ENCODE measurements around the gene GLYR1. TPM values are rescaled to one million over a fixed set of nuclear protein-coding genes. Genes with fewer than 3 reads are reported as not detected.

GLYR1 gene
- total RNA-seq, 1 donor from 2014 or later: 86.6 TPM

DNA sequence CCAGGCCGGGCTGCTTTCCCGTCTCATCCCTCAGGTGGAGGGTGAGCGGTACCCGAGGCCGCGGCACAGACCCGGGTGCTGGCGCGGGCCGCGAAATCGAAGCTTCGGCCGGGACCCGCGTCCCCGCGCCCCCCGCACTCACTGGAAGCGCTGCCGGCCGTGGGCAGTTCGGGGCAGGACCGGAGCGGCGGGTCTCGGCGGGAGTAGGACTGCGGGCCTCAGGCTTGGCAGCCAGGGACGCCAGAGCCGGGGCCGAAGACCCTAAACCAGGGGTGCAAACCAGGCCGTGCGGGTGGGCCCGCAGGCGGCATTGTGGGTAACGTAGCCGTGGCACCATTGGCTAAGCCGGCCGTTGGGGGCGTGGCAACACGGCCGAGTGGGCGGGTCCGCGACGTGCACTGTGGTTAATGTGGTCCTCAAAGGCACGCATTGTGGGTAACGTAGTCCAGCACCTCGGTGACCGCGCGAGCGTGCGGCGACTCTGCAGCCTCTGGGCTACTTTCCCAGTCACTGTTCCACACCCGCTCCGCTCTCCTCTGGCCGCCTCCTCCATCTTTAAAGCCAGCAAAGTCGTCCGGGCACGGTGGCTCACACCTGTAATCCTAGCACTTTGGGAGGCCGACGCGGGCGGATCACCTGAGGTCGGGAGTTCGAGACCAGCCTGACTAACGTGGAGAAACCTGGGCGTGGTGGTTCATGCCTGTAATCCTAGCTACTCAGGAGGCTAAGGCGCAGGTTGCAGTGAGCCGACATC lies 80.0 kb downstream of the GLYR1 start, which contains the start of gene ZNF500:
ZNF500 (minus strand) TSS at position 288 of the 754 bp plus-strand sequence. CDS start 1,184 bp downstream, outside the sequence.
- DNase-seq (ENCODE audit: low spot score): peak; percentile 99

DNA sequence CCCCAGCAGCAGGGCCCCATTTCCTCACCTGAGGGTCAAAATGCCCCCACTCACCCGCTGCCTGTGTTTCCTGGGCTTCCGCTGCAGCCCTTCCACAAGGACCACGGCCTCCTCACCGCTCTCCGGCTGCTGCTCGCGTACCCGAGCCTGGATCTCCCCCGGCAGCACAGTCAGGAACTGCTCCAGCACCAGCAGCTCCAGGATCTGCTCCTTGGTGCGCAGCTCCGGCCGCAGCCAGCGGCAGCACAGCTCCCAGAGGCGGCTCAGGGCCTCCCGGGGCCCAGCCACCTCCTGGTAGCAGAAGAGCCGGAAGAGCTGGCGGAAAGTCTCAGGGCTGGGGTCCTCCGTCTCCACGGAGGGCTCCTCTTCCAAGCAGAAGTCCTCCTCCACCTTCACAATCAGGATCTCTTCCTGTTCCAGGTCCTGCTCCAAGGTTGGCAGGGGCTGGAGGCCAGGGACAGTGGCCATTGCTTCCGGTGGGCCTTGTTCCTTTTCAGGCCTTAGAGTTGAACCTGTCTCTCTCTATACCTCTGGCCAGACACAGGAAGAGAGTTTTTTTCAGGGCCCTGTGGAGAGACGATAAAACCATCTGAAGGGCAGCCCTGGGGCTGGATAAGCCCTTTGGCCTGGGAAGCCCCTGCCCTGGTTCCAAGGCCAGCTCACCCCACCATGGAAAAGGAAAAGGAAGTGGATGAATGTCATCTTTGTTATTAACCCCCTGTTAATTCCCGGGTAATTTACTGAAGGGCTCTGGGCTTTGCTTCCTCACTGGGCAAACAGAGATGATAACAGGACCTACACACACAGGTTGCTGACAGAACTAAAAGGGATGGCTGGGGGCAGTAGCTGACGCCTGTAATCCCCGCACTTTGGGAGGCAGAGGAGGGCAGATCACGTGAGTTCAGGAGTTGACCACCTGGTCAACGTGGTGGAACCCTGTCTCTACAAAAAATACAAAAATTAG lies 81.3 kb downstream of the GLYR1 start:
- DNase-seq (ENCODE audit: low spot score): no peak

DNA sequence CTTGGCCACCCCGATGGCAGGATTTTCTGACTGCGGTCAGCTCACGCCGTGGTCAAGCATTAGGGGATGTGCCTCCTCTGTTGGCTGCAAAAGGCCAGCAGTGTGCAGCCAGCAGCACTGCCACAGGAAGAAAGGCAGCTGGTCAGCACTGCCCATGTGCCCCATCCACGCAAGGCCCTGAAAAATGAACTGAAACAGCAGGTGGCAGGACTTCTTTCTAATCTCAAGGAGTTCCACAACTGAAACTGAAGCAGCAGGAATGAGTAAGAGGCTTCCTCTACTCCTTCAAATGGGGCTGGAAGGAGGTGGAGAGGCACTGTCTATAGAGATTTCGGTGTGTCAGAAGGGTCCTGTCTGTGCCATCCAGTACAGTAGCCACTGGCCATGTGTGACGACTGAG lies 83.3 kb downstream of the GLYR1 start:
- DNase-seq (ENCODE audit: low spot score): no peak

DNA sequence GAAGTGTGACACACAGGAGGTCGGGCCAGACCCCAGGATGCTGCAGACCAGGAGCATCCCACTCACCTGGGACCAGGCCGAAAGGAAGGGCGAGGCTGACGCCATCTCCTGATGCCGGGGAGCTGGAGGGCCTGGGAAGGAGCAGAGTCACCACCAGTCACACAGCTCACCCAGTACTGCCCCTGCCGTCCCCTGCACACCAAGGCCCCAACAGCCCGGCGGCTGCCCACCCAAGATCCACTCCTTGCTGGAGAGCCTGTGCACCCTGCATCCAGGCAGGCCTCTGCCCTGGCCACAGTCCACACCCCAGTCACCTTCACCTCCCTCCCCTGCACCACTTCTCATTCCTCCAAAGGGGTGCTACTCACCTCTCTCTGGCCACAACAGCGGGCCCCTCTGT lies 84.9 kb downstream of the GLYR1 start:
- no peak for DNase-seq (ENCODE audit: low spot score)

DNA sequence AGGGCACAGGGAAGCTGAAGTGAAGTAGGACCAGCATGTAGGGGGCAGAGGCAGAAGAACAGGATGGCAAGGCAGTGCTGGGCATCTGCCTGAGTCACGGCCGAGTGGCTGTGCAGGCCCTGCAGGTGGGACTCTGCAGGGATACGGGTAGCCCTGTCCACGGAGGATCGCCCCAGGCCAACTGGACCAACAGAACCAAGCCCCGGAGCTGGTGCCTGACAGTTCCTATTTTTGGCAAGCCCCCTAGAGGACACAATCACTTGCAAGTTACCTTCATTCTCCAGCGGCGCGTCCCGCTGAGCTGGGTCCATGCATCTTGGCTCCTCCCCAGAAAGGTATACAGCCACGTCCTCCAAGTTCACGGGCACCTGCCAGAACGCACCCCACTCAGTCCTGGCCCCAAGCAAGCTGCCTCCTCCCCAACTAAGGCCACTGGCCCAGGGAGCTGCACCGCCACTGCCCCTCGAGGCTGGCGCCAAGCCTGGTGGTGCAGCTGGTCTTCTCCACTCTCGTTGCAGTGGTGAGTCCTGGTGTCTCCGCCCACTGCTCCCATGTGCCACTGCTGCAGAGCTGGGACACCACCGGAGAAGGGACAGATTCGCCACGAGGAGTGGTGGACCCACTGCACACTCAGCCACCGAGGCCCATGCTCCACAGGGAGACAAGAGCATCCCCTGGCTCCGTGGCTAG lies 86.7 kb downstream of the GLYR1 start:
- DNase-seq (ENCODE audit: low spot score): no peak

DNA sequence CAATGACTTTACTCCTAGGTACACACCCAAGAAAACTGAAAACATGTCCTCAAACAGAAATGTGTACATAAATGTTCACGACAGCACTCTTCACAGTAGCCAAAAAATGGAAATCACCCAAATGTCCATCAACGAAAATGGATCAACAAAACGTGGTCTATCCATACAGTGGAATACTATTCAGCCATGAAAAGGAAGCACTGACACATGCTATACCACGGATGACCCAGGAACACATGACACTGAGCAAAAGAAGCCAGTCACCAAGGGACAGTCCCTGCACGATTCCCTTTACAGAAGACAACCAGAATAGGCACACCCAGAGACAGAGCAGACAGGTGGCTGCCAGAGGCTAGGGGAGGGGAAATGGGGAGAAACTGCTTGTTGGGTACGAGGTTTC lies 91.4 kb downstream of the GLYR1 start:
- DNase-seq (ENCODE audit: low spot score): no peak

DNA sequence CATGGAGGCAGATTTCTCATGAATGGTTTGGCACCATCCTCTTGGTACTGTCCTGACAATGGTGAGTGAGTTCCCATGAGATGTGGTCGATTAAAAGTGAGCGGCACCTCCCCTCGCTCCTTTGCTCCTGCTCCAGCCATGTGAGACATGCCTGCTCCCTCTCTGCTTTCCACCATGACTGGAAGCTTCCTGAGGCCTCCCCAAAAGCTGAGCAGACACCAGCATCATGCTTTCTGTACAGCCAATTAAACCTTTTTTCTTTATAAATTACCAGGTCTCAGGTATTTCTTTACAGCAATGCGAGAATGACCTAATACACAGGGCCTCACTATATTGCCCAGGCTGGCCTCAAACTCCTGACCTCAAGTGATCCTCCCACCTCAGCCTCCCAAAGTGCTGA lies 92.2 kb downstream of the GLYR1 start:
- no peak for DNase-seq (ENCODE audit: low spot score)

DNA sequence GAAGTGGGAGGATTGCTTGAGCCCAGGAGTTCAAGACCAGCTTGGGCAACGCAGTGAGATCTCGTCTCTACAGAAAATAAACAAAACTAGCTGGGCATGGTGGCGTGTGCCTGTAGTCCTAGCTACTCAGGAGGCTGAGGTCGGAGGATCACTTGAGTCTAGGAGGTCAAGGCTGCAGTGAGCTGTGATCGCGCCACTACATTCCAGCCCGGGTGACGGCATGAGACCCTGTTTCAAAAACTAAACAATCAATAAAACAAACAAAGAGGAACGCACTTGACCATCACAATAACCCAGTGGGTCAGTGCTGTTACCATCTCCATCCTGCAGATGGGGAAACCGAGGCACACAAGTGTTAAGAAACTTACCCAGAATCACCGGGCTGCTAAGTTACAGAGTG lies 93.9 kb downstream of the GLYR1 start:
- no peak for DNase-seq (ENCODE audit: low spot score)

Other genes starting within 250 kb of the GLYR1 start
- 20.9 TPM for gene UBALD1, start 232.4 kb downstream of the GLYR1 start, total RNA-seq
- 74.1 TPM for gene MGRN1, start 222.5 kb downstream of the GLYR1 start, total RNA-seq
- gene NUDT16L1, start 153.7 kb downstream of the GLYR1 start, total RNA-seq: 19.4 TPM
- gene ANKS3, start 113.0 kb downstream of the GLYR1 start, total RNA-seq: 16.4 TPM
- 1.3 TPM for gene DNAAF8, start 112.8 kb downstream of the GLYR1 start, total RNA-seq
- gene ZNF500, start 80.1 kb downstream of the GLYR1 start, total RNA-seq: 12.4 TPM
- not detected for gene SEPTIN12, start 58.9 kb downstream of the GLYR1 start, total RNA-seq
- gene SMIM22, start 51.9 kb downstream of the GLYR1 start, total RNA-seq: not detected
- gene ROGDI, start 44.7 kb downstream of the GLYR1 start, total RNA-seq: 9.0 TPM
- 54.3 TPM for gene UBN1, start 193 bp upstream of the GLYR1 start, total RNA-seq
- gene PPL, start 89.9 kb upstream of the GLYR1 start, total RNA-seq: 10.9 TPM
- gene SEC14L5, start 111.0 kb upstream of the GLYR1 start, total RNA-seq: 0.35 TPM
- gene NAGPA, start 186.6 kb upstream of the GLYR1 start, total RNA-seq: 12.1 TPM
- gene C16orf89, start 218.7 kb upstream of the GLYR1 start, total RNA-seq: 14.1 TPM
- gene ALG1, start 224.6 kb upstream of the GLYR1 start, total RNA-seq: 20.4 TPM